ENCODE results near the gene BRD2. TPM values are rescaled to one million over a fixed set of nuclear protein-coding genes. Genes with fewer than 3 reads are reported as not detected.

BRD2 gene
- total and polyA plus RNA-seq, 2 of the 4 experiments (the other 2 are of a cell fraction): 99.5 to 144 TPM

DNA sequence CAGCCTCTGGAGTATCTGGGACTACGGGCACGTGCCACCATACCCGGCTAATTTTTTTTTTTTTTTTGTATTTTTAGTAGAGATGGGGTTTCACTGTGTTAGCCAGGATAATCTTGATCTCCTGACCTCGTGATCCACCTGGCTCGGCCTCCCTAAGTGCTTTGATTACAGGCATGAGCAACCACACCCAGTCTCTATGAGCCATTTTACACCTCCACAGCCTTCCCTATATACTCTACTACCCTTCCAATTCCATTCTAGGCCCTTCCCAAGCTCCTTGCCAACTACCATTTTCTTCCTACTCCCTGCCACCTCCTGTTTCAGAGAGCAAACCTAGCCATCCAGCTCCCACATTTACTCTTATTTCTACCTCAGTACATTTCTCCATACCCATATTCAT lies 7.8 kb upstream of the BRD2 start:
- H3K36me3 ChIP-seq (ENCODE audit: control insufficient read depth, insufficient read depth, low read length): no peaks in the 10 kb centered on the region
- no peaks in the 10 kb centered on the region for H3K27me3 ChIP-seq (ENCODE audit: control insufficient read depth, insufficient read depth, low read length)
- intact Hi-C loops (cut with micrococcal nuclease) (no loop called here), dilution Hi-C loops (cut with HindIII; ENCODE audit: low sequenced_read_pairs, unreplicated experiment) (no loop called here), in situ Hi-C loops (cut with MboI; ENCODE audit: low sequenced_read_pairs) (loop anchor here (25.0 kb wide), 1 partner anchor 773 kb away; the partner anchor contains the start of genes AGER, AGPAT1, GPSM3 and PBX2)
- H2BK5ac ChIP-seq (ENCODE audit: low read depth, low read length, poor library complexity, severe bottlenecking): no peak overlapping the region
- BruUV-seq (replicated peaks): no TSS peak
- no peak overlapping the region for H3K18ac ChIP-seq (ENCODE audit: low read depth, low read length)
- POLR2A ChIA-PET (ENCODE audit: unreplicated experiment): no interaction called here
- H2BK20ac ChIP-seq (ENCODE audit: low read depth, low read length): no peak overlapping the region
- H2AK9ac ChIP-seq (replicated peaks; ENCODE audit: low read depth, low read length, poor library complexity): no peak overlapping the region
- H4K91ac ChIP-seq (ENCODE audit: insufficient read depth, low read depth, low read length): no peak overlapping the region
- H3K4me3 ChIP-seq (ENCODE audit: insufficient read depth, low read depth, low read length): no peak overlapping the region
- H3K79me1 ChIP-seq (ENCODE audit: low read depth in 1 of 2, low read length in 2 of 2): peaks cover 7 to 13% of the 10 kb centered on the region in 2 experiments; a peak in 3 of 4 replicates
- H3K4me1 ChIP-seq (ENCODE audit: control insufficient read depth, insufficient read depth, low read length): no peaks in the 10 kb centered on the region
- H3K14ac ChIP-seq (replicated peaks; ENCODE audit: low read depth, low read length): no peak overlapping the region
- H3K9ac ChIP-seq (ENCODE audit: low read depth, low read length): no peak overlapping the region
- DNase-seq: no peak
- no peaks in the 10 kb centered on the region for H3K9me3 ChIP-seq (ENCODE audit: control insufficient read depth, insufficient read depth, low read length)
- TF ChIP-seq, protein P1, sequence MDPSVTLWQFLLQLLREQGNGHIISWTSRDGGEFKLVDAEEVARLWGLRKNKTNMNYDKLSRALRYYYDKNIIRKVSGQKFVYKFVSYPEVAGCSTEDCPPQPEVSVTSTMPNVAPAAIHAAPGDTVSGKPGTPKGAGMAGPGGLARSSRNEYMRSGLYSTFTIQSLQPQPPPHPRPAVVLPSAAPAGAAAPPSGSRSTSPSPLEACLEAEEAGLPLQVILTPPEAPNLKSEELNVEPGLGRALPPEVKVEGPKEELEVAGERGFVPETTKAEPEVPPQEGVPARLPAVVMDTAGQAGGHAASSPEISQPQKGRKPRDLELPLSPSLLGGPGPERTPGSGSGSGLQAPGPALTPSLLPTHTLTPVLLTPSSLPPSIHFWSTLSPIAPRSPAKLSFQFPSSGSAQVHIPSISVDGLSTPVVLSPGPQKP (IDR thresholded peaks at IDR 0.05; ENCODE audit: borderline replicate concordance, low read depth, low read length): no peak
- TF ChIP-seq MAFK (IDR thresholded peaks at IDR 0.05; ENCODE audit: low read depth, low read length): no peak
- no peak for TF ChIP-seq RFX5 (IDR thresholded peaks at IDR 0.05; ENCODE audit: low read depth, low read length)
- TF ChIP-seq RAD21 (IDR thresholded peaks at IDR 0.05; ENCODE audit: low read length): no peak
- TF ChIP-seq CHD1 (IDR thresholded peaks at IDR 0.05; ENCODE audit: low read depth, low read length): no peak
- no peak for TF ChIP-seq CEBPB (IDR thresholded peaks at IDR 0.05; ENCODE audit: low read depth, low read length)
- TF ChIP-seq NFE2L2 (IDR thresholded peaks at IDR 0.05; ENCODE audit: low read depth, low read length): no peak
- TF ChIP-seq, protein P2, sequence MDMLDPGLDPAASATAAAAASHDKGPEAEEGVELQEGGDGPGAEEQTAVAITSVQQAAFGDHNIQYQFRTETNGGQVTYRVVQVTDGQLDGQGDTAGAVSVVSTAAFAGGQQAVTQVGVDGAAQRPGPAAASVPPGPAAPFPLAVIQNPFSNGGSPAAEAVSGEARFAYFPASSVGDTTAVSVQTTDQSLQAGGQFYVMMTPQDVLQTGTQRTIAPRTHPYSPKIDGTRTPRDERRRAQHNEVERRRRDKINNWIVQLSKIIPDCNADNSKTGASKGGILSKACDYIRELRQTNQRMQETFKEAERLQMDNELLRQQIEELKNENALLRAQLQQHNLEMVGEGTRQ (IDR thresholded peaks at IDR 0.05; ENCODE audit: low read depth, low read length): no peak
- no peak for TF ChIP-seq BHLHE40 (IDR thresholded peaks at IDR 0.05; ENCODE audit: low read depth, low read length)
- TF ChIP-seq, protein P3, sequence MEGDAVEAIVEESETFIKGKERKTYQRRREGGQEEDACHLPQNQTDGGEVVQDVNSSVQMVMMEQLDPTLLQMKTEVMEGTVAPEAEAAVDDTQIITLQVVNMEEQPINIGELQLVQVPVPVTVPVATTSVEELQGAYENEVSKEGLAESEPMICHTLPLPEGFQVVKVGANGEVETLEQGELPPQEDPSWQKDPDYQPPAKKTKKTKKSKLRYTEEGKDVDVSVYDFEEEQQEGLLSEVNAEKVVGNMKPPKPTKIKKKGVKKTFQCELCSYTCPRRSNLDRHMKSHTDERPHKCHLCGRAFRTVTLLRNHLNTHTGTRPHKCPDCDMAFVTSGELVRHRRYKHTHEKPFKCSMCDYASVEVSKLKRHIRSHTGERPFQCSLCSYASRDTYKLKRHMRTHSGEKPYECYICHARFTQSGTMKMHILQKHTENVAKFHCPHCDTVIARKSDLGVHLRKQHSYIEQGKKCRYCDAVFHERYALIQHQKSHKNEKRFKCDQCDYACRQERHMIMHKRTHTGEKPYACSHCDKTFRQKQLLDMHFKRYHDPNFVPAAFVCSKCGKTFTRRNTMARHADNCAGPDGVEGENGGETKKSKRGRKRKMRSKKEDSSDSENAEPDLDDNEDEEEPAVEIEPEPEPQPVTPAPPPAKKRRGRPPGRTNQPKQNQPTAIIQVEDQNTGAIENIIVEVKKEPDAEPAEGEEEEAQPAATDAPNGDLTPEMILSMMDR (conservative IDR thresholded peaks at IDR 0.05; ENCODE audit: low read depth, low read length): no peak
- TF ChIP-seq MAZ (IDR thresholded peaks at IDR 0.05; ENCODE audit: borderline replicate concordance, low read depth, low read length): no peak
- TF ChIP-seq MXI1 (IDR thresholded peaks at IDR 0.05; ENCODE audit: borderline replicate concordance, low read depth, low read length): no peak
- H2AK5ac ChIP-seq (ENCODE audit: low read depth, low read length): no peak overlapping the region
- WGBS, 2 experiments (ENCODE audit: extremely low coverage in 2 of 2, insufficient read length in 1 of 2): no CpG with 5 or more reads among the region's 5 CpGs
- no peak overlapping the region for H3K56ac ChIP-seq (ENCODE audit: extremely low read depth, insufficient read depth, low read length)
- CTCF ChIA-PET: no interaction called here
- H4K5ac ChIP-seq (ENCODE audit: low read depth, low read length): no peak overlapping the region
- no peak overlapping the region for H3K27ac ChIP-seq (ENCODE audit: insufficient read depth, low read length)
- no peak overlapping the region for H2BK15ac ChIP-seq (ENCODE audit: low read depth, low read length)
- no peak overlapping the region for H3K23ac ChIP-seq (ENCODE audit: low read depth, low read length)
- H3K4me2 ChIP-seq (ENCODE audit: low read depth, low read length): no peak overlapping the region
- no peak overlapping the region for H2AFZ ChIP-seq (replicated peaks; ENCODE audit: low read length, poor library complexity)
- no peak for ATAC-seq (ENCODE audit: low read depth)
- no peak overlapping the region for H3K4ac ChIP-seq (ENCODE audit: low read depth, low read length)
- H3K9me1 ChIP-seq (ENCODE audit: insufficient read depth, low read length): no peaks in the 10 kb centered on the region
- no peaks in the 10 kb centered on the region for H4K20me1 ChIP-seq (ENCODE audit: insufficient read depth, low read length)
- no peak overlapping the region for H2BK120ac ChIP-seq (ENCODE audit: low read depth, low read length)
- H4K8ac ChIP-seq (ENCODE audit: low read depth in 2 of 2, low read length in 2 of 2): no peak overlapping the region
